HG02884 (cell line): ENCODE results near the gene ATP2A2.

Experiments used
- ATAC-seq: cut with Tn5 transposase; IDR thresholded peaks from one replicate; pipeline ENCODE4 v1.9.1; 2021; ENCODE audit warnings: mild to moderate bottlenecking, moderate library complexity; ENCODE audit not compliant: unreplicated experiment

Gene ATP2A2

GRCh38 chr12:110258466-110258865, 22.6 kb upstream of the ATP2A2 start:
- ATAC-seq: no peak

GRCh38 chr12:110262442-110263388, 18.3 kb upstream of the ATP2A2 start:
- ATAC-seq: no peak

- no peak for ATAC-seq
These were observed 14.6 kb upstream of the ATP2A2 start for GRCh38 chr12:110266381-110266960.

GRCh38 chr12:110266980-110267620, 13.9 kb upstream of the ATP2A2 start:
- ATAC-seq: no peak

- no peak for ATAC-seq
These were observed 11.4 kb upstream of the ATP2A2 start for GRCh38 chr12:110269622-110270124.

GRCh38 chr12:110270125-110270962, 10.7 kb upstream of the ATP2A2 start:
- ATAC-seq: no peak

- ATAC-seq: no peak
These were observed 10.0 kb upstream of the ATP2A2 start for GRCh38 chr12:110271015-110271414.

- no peak for ATAC-seq
These were observed 3.4 kb upstream of the ATP2A2 start for GRCh38 chr12:110277530-110278254.

GRCh38 chr12:110278255-110278536, 2.9 kb upstream of the ATP2A2 start:
- ATAC-seq: no peak

GRCh38 chr12:110279566-110280375, 1.3 kb upstream of the ATP2A2 start:
- no peak for ATAC-seq

- no peak for ATAC-seq
These were observed 662 bp upstream of the ATP2A2 start for GRCh38 chr12:110280392-110280778.

GRCh38 chr12:110281549-110282299, 677 bp downstream of the ATP2A2 start:
- ATAC-seq: peak; percentile 28

- ATAC-seq: no peak
These were observed 1.3 kb downstream of the ATP2A2 start for GRCh38 chr12:110282300-110282860.

- no peak for ATAC-seq
These were observed 2.1 kb downstream of the ATP2A2 start for GRCh38 chr12:110282956-110283817.

- no peak for ATAC-seq
These were observed 3.5 kb downstream of the ATP2A2 start for GRCh38 chr12:110284597-110284996.

GRCh38 chr12:110286623-110287022, 5.6 kb downstream of the ATP2A2 start:
- no peak for ATAC-seq

- ATAC-seq: no peak
These were observed 6.9 kb downstream of the ATP2A2 start for GRCh38 chr12:110287986-110288385.
